Activated T-cell treated with anti-CD3 and anti-CD28 coated beads for 48 hours (primary cell): ENCODE results near the gene IL22.

Source experiments
- DNase-seq: peaks from one replicate; pipeline ENCODE4 v3.0.0-alpha.2; 2020; ENCODE audit warnings: low read depth

The IL22 gene

DNA sequence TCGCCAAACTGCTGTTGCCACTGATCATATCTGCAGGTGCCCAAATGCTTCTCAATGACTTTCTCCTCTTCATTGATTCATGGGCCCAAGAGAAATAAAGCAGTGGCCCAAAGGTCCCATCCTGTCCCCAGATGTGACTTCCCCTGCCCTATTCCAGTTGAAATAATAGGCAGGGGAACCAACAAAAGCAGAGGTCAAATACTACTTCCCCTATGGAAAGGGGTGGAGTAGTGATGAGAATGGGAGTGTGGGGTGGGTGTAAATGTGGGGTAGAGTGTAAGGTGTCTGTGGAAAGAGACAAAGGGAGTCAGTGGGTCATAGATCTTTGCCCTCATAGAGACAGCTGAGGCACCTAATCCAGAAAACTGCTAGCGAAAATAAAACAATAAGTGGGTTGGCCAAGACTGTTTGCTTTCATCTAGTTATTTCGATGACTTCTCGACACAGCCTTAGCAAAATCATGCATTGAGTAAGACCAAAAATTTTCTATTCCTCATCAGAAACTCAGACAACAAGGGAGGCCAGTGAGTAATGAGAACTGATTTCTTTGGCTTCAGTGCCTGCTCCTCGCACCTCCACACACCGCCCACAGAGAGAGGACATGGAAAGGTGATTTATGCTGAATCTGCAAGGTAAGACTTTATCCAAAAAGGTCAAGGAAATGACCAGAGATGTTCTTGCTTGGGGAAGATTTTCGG, 10.9 kb upstream of the IL22 start:
- no peak for DNase-seq

- no peak for DNase-seq
Observed at GRCh38 chr12:68263366-68263765, 10.0 kb upstream of the IL22 start.

- DNase-seq, result no peak
Observed at GRCh38 chr12:68261896-68262295, 8.5 kb upstream of the IL22 start.

- no peak for DNase-seq
Observed at GRCh38 chr12:68260153-68260552, 6.7 kb upstream of the IL22 start.

DNA sequence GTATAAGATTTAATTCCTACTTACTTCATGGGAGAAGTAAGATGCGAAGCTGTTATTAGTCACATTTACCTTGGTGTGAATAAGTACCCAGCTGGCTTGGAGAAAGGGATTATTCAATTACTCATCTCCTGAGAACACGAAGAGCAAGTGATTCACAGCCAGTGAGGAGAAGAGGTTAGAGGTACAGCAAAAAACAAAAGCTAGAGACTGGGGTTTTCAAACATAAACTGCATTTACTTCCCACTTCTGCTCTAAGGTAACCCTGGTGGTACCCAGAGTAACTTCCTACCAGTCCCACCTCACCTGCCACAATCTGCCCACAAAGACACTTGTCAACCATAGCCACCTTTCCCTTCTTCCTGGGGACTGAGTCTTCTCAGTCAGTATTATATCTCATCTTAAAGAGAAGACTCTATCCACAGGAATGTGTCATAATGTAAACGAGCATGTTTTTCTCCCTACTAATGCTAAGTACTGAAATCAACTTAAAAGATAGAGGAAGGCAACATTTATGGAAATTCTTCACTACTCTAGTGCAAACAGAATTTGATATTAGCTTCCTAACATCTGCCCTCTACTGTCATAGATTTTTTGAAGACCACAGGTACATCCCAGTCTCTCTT, 6.0 kb upstream of the IL22 start:
- peak; percentile 41 for DNase-seq

DNA sequence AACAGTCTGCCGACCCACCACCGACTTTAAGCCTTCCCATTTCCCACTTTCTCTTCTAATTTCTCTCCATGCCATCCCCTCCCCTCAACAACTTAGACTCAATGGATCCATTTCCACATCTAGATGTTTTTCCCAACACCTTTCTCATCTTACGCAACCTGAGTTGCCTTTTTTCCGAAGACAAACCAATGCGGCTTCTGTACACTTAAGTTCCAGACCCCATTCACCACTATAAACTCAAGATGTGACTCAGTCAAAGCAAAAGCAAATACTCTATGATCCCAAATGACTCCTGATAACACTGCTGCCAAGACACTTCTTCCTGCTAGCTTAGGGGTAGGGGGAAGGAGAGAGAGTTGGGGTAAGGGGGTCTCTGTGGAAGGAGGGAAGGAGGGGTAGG, 1.3 kb downstream of the IL22 start:
- DNase-seq, result no peak

GRCh38 chr12:68250454-68250853, 3.0 kb downstream of the IL22 start:
- no peak for DNase-seq

DNA sequence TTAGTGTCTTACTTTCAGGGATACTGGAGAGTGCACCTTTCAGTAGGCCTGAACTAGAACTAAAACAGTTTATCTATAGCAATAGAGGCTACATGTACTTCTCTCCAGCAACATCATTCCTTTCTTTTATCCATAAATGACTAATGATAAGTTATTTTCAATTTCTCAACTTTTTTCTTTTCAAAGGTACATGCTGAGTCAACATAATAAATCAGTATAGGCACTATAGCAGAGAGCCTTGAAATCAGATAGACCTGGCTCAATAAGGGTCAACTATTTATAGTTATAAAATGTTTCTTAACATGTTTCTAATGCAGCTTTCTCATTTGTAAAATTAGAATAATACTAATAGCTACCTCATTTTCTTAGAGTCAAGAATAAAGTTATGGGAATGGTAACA, 5.6 kb downstream of the IL22 start:
- DNase-seq, result no peak

GRCh38 chr12:68246350-68246749, 7.1 kb downstream of the IL22 start:
- DNase-seq, result no peak

GRCh38 chr12:68245180-68246021, 8.0 kb downstream of the IL22 start:
- no peak for DNase-seq

- DNase-seq, result no peak
Observed at GRCh38 chr12:68242777-68243176, 10.6 kb downstream of the IL22 start.

GRCh38 chr12:68240975-68241374, 12.4 kb downstream of the IL22 start:
- DNase-seq, result peak; percentile 25

GRCh38 chr12:68240079-68240478, 13.3 kb downstream of the IL22 start:
- no peak for DNase-seq

- no peak for DNase-seq
Observed at GRCh38 chr12:68239309-68239982, 14.0 kb downstream of the IL22 start.

DNA sequence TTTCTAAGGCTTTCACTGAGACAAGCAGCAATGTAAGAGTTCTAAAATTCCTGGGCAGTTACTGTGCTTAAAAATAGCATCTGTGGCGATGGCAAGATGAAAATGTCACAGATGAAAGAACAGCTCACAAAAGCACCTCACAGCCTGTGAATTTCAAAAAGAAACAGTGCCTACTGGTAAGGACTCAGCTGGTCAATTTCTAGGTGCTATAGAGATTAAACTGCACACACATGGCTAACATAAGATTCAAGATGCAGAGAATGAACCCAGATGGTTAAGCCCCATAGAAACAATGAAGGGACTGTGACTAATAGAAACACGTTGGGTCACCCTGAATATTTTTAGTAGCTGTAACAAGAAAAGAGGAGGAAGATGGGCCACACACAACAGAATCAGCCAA, 15.8 kb downstream of the IL22 start:
- DNase-seq, result no peak

GRCh38 chr12:68237078-68237477, 16.3 kb downstream of the IL22 start:
- DNase-seq, result no peak

DNA sequence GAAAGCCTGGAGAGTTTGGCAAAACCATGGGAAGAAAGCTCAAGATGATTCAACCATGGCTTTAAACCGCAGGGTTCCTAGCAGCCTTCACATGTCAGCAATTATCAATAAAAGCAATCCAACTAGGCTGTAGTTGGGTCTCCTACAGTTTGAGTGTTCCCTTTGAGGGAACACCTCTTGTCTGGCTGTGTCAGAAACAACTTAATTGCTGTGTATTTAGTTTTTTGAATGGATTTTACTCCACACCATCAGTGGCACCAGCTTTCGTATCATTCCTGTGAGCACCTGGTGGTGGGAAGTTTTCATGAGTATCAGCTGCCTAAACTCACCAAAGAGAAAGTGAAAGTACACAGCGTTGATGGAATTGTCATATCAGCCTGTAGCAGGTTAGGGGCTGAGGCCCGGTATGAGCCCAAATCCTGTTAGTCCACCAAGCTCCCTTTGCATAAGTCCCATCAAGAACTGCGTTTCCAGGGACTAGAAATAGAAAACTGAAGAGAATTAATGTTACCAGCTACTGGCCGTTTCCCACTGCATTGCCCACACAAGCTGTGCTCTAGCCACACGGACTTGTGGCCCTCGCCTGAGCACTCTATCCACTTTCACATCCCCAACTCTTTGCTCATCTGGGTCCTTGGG, 16.9 kb downstream of the IL22 start:
- DNase-seq, result peak; percentile 8

GRCh38 chr12:68235576-68235975, 17.8 kb downstream of the IL22 start:
- DNase-seq, result no peak

GRCh38 chr12:68234140-68234539, 19.3 kb downstream of the IL22 start:
- no peak for DNase-seq

GRCh38 chr12:68233498-68233897, 19.9 kb downstream of the IL22 start:
- no peak for DNase-seq

DNA sequence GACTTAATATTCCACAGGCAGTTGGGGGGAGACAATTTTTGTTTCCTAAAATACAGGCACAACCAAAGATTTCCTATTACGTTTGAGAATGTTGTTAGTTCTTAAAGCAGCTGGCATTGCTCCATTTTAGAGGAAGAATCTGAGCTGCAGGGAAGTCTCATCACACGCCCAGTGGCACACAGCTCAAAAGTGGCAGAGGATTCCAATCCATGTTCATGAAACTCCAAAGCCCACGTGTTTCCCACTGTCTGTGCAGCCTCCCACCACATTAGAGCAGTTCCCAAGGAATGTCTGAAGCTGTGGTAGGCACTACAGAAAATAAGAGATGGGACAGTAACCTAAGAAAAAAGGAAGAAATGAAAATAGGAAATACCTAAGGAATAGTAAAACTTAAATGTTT, 21.7 kb downstream of the IL22 start:
- DNase-seq, result no peak

GRCh38 chr12:68231229-68231628, 22.2 kb downstream of the IL22 start:
- no peak for DNase-seq
